Measurements from ENCODE around the gene SPDYC.

The SPDYC gene

DNA sequence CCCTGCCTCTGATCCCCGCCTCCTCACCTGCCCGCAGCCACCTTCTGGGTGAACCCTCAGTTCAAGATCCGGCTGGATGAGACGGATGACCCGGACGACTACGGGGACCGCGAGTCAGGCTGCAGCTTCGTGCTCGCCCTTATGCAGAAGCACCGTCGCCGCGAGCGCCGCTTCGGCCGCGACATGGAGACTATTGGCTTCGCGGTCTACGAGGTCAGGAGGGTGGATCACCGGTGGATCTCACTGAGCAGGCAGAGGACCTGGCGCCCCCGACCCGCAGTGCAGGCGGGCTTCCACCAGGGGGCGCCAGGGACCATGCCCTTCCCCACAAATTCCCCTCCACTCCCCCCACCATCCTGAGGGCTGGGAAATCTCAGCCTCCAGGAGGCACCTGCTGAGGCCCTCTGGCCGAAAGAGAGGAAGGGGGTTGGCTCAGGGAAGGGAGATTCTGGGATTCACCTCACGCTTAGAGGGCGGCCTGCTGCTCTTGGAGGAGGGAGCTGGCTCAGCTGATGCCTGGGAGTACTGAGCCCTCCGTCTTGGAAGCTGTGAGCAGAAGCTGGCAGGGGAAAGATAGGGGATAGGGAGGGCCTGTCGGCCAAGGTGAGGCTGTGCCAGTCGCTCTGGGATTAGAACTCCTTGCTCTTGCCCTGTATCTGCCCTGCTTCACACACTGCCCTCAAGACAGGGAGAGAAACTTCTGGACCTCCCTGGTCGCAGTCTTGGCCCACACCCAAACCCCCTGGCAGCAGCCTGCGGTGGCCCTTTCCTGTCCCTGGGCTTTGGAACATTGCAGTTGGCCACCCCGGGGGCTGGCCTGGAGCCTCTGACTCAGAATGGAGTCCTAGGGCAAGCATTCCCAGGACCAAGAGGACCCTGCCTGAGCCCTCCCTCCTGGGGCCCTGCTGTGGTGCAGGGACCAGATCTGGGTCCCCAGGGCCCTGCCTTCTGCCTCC is 34.9 kb downstream of the SPDYC start:
- Mint-ChIP-seq H3K27me3 (no peaks in the 10 kb centered on the region), H3K4me3 (no peak overlapping the region), H3K36me3 (peaks cover 8% of the 10 kb centered on the region), H3K9me3 (ENCODE audit: low read depth) (no peaks in the 10 kb centered on the region), H3K4me1 (ENCODE audit: low read depth) (peaks cover 10% of the 10 kb centered on the region), H3K27ac (no peak overlapping the region)

- H3K36me3 Mint-ChIP-seq: peaks cover 8% of the 10 kb centered on the region
- H3K9me3 Mint-ChIP-seq (ENCODE audit: low read depth): no peaks in the 10 kb centered on the region
- no peak overlapping the region for H3K4me3 Mint-ChIP-seq
- peaks cover 10% of the 10 kb centered on the region for H3K4me1 Mint-ChIP-seq (ENCODE audit: low read depth)
- H3K27ac Mint-ChIP-seq: no peak overlapping the region
- no peaks in the 10 kb centered on the region for H3K27me3 Mint-ChIP-seq
These were observed 35.6 kb downstream of the SPDYC start for GRCh38 chr11:65205602-65205967.

DNA sequence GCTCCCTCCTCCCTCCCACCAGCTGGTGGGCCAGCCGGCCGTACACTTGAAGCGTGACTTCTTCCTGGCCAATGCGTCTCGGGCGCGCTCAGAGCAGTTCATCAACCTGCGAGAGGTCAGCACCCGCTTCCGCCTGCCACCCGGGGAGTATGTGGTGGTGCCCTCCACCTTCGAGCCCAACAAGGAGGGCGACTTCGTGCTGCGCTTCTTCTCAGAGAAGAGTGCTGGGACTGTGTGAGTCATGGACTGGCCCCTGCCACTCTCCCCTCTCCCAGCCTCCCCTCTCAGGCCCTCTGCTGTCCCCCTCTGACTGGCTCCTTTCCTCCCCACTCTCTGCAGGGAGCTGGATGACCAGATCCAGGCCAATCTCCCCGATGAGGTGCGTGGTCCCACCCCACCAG is 36.4 kb downstream of the SPDYC start:
- peaks cover 10% of the 10 kb centered on the region for H3K4me1 Mint-ChIP-seq (ENCODE audit: low read depth)
- H3K4me3 Mint-ChIP-seq: no peak overlapping the region
- no peaks in the 10 kb centered on the region for H3K9me3 Mint-ChIP-seq (ENCODE audit: low read depth)
- H3K27ac Mint-ChIP-seq: no peak overlapping the region
- H3K36me3 Mint-ChIP-seq: peaks cover 8% of the 10 kb centered on the region
- H3K27me3 Mint-ChIP-seq: no peaks in the 10 kb centered on the region

- Mint-ChIP-seq H3K27me3 (no peaks in the 10 kb centered on the region), H3K27ac (no peak overlapping the region), H3K4me1 (ENCODE audit: low read depth) (peaks cover 10% of the 10 kb centered on the region), H3K9me3 (ENCODE audit: low read depth) (no peaks in the 10 kb centered on the region), H3K4me3 (no peak overlapping the region), H3K36me3 (peaks cover 8% of the 10 kb centered on the region)
These were observed 36.9 kb downstream of the SPDYC start for GRCh38 chr11:65206901-65207300.

- Mint-ChIP-seq H3K9me3 (ENCODE audit: low read depth) (no peaks in the 10 kb centered on the region), H3K36me3 (peaks cover 8% of the 10 kb centered on the region), H3K4me1 (ENCODE audit: low read depth) (peaks cover 16% of the 10 kb centered on the region), H3K4me3 (no peak overlapping the region), H3K27me3 (no peaks in the 10 kb centered on the region), H3K27ac (no peak overlapping the region)
These were observed 38.1 kb downstream of the SPDYC start for GRCh38 chr11:65207918-65208784.

DNA sequence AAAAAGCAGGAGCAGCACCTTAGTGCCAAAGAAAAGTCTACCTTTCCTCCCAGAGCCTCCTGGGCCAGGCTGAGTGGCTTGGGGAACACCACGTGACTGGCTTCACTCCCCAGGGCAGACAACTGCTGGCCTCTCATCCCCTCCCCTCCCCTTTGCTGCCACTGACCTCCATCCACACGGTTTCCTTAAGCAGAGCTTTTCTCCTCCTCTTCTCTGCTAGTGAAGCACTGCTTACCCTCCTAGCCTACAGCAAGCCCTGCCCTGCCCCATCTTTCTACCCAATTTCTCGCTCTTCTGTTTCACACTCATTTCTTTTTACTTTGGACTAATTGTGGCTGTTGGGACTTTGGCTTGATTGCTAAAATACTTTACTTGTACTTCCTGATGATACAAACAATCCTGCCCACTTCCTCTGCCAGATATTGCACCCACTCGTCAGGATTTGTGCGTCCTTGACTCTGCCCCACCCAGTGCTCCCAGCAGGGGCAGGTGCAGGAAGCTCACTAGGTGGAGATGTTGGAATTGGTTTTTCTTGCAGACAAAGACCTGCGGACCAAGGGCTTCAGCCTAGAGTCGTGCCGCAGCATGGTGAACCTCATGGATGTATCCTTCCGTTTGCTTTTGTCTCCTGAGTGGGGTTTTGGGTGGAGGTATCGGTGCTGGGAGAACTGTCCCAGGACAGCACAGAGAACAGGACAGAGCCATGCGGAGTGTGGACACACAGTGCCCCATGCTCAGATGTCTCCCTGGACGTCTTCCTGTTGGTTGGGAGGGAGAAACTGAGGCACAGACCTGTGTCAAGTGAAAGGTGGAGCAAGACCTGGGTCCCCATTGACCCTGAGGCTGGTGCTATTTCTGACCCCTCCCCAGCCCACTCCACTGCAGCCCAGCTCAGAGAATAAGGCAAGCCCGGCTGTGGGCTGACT is 39.0 kb downstream of the SPDYC start:
- peaks cover 19% of the 10 kb centered on the region for H3K4me1 Mint-ChIP-seq (ENCODE audit: low read depth)
- no peaks in the 10 kb centered on the region for H3K9me3 Mint-ChIP-seq (ENCODE audit: low read depth)
- H3K36me3 Mint-ChIP-seq: peaks cover 8% of the 10 kb centered on the region
- H3K27ac Mint-ChIP-seq: no peak overlapping the region
- H3K4me3 Mint-ChIP-seq: no peak overlapping the region
- no peaks in the 10 kb centered on the region for H3K27me3 Mint-ChIP-seq

DNA sequence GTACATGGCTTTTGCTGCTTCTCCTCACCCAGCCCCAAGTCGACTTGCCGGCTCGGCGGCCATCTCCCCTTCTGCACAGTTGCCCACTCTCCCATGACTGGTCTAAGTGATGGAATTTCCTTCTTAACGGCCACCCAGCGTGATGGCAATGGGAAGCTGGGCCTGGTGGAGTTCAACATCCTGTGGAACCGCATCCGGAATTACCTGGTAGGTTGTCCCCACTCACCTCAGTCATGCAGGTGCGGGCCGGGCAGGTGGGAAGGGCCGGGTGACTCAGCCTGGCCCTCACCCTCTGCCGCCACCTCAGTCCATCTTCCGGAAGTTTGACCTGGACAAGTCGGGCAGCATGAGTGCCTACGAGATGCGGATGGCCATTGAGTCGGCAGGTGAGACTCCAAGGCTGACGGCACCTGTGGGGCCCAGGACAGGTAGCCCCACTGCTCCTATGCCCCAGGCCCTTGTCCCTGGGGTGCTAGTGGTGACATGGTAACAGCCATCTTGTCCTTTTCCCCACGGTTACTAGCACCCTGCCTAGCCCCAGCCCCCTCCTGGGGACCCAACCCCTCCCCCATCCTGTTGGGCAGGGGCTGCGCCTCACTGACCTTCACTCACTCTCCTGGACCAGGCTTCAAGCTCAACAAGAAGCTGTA is 39.8 kb downstream of the SPDYC start:
- Mint-ChIP-seq H3K27ac (no peak overlapping the region), H3K4me3 (no peak overlapping the region), H3K4me1 (ENCODE audit: low read depth) (peaks cover 27% of the 10 kb centered on the region), H3K9me3 (ENCODE audit: low read depth) (no peaks in the 10 kb centered on the region), H3K36me3 (peaks cover 8% of the 10 kb centered on the region), H3K27me3 (no peaks in the 10 kb centered on the region)

DNA sequence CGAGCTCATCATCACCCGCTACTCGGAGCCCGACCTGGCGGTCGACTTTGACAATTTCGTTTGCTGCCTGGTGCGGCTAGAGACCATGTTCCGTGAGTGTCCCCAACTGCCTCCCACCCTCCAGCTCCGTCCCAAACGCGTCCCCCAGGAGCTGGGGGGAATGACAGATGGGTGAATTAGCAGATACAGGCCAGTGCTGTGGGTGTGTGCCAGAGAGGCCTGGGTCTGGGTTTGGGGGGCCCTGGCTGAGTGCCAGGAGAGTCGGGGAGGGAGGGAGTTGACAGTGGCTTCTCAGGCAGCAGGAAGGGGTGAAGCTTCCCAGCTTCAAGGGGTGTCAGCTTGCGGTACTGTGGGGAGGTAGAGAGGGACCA is 40.3 kb downstream of the SPDYC start:
- Mint-ChIP-seq H3K4me1 (ENCODE audit: low read depth) (peaks cover 30% of the 10 kb centered on the region), H3K9me3 (ENCODE audit: low read depth) (no peaks in the 10 kb centered on the region), H3K36me3 (peaks cover 8% of the 10 kb centered on the region), H3K4me3 (no peak overlapping the region), H3K27ac (no peak overlapping the region), H3K27me3 (no peaks in the 10 kb centered on the region)

GRCh38 chr11:65210748-65211147 is 40.7 kb downstream of the SPDYC start:
- H3K27me3 Mint-ChIP-seq: no peaks in the 10 kb centered on the region
- no peaks in the 10 kb centered on the region for H3K9me3 Mint-ChIP-seq (ENCODE audit: low read depth)
- H3K27ac Mint-ChIP-seq: no peak overlapping the region
- peaks cover 8% of the 10 kb centered on the region for H3K36me3 Mint-ChIP-seq
- H3K4me1 Mint-ChIP-seq (ENCODE audit: low read depth): peaks cover 34% of the 10 kb centered on the region
- no peak overlapping the region for H3K4me3 Mint-ChIP-seq

DNA sequence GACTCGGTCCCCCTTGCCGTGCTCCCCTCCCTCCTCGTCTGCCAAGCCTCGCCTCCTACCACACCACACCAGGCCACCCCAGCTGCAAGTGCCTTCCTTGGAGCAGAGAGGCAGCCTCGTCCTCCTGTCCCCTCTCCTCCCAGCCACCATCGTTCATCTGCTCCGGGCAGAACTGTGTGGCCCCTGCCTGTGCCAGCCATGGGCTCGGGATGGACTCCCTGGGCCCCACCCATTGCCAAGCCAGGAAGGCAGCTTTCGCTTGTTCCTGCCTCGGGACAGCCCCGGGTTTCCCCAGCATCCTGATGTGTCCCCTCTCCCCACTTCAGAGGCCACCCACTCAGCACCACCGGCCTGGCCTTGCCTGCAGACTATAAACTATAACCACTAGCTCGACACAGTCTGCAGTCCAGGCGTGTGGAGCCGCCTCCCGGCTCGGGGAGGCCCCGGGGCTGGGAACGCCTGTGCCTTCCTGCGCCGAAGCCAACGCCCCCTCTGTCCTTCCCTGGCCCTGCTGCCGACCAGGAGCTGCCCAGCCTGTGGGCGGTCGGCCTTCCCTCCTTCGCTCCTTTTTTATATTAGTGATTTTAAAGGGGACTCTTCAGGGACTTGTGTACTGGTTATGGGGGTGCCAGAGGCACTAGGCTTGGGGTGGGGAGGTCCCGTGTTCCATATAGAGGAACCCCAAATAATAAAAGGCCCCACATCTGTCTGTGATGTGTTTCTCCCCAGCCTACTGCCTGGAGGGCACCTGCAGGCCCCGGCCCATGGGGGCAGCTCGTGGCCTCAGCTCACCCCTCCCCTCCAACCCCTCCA is 41.5 kb downstream of the SPDYC start:
- Mint-ChIP-seq H3K4me1 (ENCODE audit: low read depth) (peaks cover 35% of the 10 kb centered on the region), H3K4me3 (no peak overlapping the region), H3K27ac (no peak overlapping the region), H3K27me3 (no peaks in the 10 kb centered on the region), H3K36me3 (peaks cover 8% of the 10 kb centered on the region), H3K9me3 (ENCODE audit: low read depth) (no peaks in the 10 kb centered on the region)

DNA sequence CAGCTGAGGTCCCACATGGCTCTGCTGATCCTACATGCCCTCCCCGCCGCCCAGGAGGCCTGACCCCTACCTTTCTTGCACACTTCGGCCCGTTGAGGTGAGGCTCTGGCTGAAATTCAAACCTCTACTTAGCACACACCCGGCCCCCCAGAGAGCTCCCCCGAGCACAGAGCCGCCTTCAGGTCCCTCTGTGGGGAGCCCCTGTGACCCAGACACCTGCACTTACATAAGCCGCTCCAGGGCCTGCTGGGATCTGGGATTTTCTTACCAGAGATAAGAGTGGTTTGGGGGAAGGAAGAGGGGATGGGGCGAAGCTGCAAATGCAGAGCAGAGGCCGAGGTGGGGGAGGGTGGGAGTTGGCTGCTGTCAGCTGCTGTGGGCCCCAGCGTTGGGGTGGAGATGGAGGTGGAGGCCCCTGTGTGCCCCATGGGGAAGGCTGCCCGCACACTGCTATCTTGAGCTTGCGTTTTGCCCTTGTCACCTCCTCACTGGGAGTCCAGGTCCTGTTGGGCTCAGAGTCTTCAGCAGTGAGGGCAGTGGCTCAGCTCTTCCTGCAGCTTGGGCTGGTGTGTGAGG is 42.3 kb downstream of the SPDYC start:
- H3K4me1 Mint-ChIP-seq (ENCODE audit: low read depth): peaks cover 35% of the 10 kb centered on the region
- no peaks in the 10 kb centered on the region for H3K27me3 Mint-ChIP-seq
- no peak overlapping the region for H3K4me3 Mint-ChIP-seq
- peaks cover 5% of the 10 kb centered on the region for H3K36me3 Mint-ChIP-seq
- no peaks in the 10 kb centered on the region for H3K9me3 Mint-ChIP-seq (ENCODE audit: low read depth)
- no peak overlapping the region for H3K27ac Mint-ChIP-seq

DNA sequence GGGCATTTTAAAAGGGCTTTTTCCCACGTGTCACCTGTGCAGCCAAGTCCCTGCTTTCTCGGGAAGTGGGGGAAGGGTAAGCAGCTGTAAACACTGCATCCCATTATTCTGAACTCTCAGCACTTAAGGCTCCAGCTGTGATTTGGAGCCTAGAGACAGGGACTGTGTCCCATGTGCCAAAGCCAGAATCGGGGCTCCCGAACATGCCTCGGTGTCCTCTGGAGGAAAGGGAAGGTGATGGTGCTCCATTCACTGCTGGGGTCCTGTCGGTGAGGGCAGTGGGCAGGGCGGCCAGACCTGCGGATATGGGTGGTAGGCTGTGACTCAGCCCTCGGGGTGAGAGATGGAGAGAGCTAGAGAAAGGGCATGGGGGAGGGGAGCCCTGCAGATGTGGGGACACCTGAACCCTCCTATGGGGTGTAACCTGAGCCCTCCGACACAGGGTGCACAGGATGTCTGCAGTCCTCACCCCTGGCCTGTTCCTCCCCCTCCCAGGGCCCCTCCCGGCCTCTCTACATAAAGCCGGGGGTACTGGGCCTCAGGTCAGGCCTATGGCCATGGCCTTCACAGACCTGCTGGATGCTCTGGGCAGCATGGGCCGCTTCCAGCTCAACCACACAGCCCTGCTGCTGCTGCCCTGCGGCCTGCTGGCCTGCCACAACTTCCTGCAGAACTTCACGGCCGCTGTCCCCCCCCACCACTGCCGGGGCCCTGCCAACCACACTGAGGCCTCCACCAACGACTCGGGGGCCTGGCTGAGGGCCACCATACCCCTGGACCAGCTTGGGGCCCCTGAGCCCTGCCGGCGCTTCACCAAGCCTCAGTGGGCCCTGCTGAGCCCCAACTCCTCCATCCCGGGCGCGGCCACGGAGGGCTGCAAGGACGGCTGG is 43.5 kb downstream of the SPDYC start:
- Mint-ChIP-seq H3K36me3 (peaks cover 5% of the 10 kb centered on the region), H3K27ac (no peak overlapping the region), H3K4me1 (ENCODE audit: low read depth) (peaks cover 35% of the 10 kb centered on the region), H3K4me3 (peak overlapping the region; percentile 38), H3K27me3 (no peaks in the 10 kb centered on the region), H3K9me3 (ENCODE audit: low read depth) (no peaks in the 10 kb centered on the region)

All from activated naive CD8-positive, alpha-beta T cell (primary cell).